Right lobe of liver (tissue), 6 donors: ENCODE results near the gene FSTL3. TPM values are rescaled to one million over a fixed set of nuclear protein-coding genes. Genes with fewer than 3 reads are reported as not detected.
"Not testable (repeated sequence)": the region's sequence is repeated elsewhere in the genome, so short reads cannot be mapped to it uniquely, and the experiment has no call there.

ENCODE experiments used
- ATAC-seq, 4 donors: fragments of 200-7000 bp; cut with Tn5 transposase; one replicate each; pipeline ENCODE4 v1.9.1; 2020; ENCODE audit warnings: mild to moderate bottlenecking in 4 of 4, moderate library complexity in 4 of 4
- DNase-seq, 3 donors: peaks; one replicate each; pipeline ENCODE4 v3.0.0-alpha.2; 2020
- H3K27ac ChIP-seq, 3 donors: fragments of 200-600 bp; one replicate each; pipeline ENCODE4 v1.8.0; 2022
- H3K27me3 ChIP-seq, 2 donors: fragments of 200-600 bp; one replicate each; pipeline ENCODE4 v1.8.0; 2022
- H3K36me3 ChIP-seq, 4 donors: fragments of 200-600 bp; sonication (generic) in 1 of 4; one replicate each; pipeline versions ENCODE4 v1.5.1 to v1.8.0; 2017 to 2022; ENCODE audit warnings: control low read depth in 1 of 4
- H3K4me1 ChIP-seq, 4 donors: fragments of 200-600 bp; sonication (generic) in 1 of 4; one replicate each; pipeline versions ENCODE4 v1.5.1 to v1.8.0; 2017 to 2022; ENCODE audit warnings: control low read depth in 1 of 4
- H3K4me3 ChIP-seq, 3 donors: fragments of 200-600 bp; one replicate each; pipeline ENCODE4 v1.8.0; 2022
- H3K9me3 ChIP-seq, 4 donors: fragments of 200-600 bp; sonication (generic) in 1 of 4; one replicate each; pipeline versions ENCODE4 v1.5.1 to v1.8.0; 2017 to 2022; ENCODE audit warnings: control low read depth in 1 of 4
- POLR2A ChIP-seq: fragments of 450-650 bp; IDR thresholded peaks from one replicate; pipeline ENCODE4 v1.6.1; 2017; ENCODE audit warnings: antibody characterized with exemption, mild to moderate bottlenecking
- WGBS: methylation state at CpG from one replicate; pipeline ENCODE4 v1.1.6; 2018; ENCODE audit warnings: low coverage, low lambda C conversion rate; ENCODE audit not compliant: insufficient coverage; ENCODE audit errors: missing lambda C conversion rate; 5-methylcytosine and 5-hydroxymethylcytosine counted together
- intact Hi-C, 2 donors: fragments of 100-400 bp; cut with DNase I; formaldehyde crosslinking; loops; one replicate each; pipeline versions ENCODE4 v1.11.2 to v1.14.1; 2022
- total RNA-seq, 6 experiments: library from RNA; depleted of rRNA in 2 of 6; stranded (reverse); fragments of >200 nt in 2 of 6; fragmentation: NEBNext Ultra II Directional in 3 of 6; extraction: Animal tissue kit (Norgen Biotek cat#: 25700) in 3 of 6; gene quantifications; one replicate each; pipeline versions ENCODE4 v1.1.0 to v1.2.4, GENCODE V29; 2016 to 2023
- TF ChIP-seq, protein P1 (sequence below), 4 donors: fragments of 200-600 bp in 3 of 4; fragments of 450-650 bp in 1 of 4; IDR thresholded peaks; one replicate each; pipeline versions ENCODE4 v1.5.1 to v1.8.0; 2016 to 2022; ENCODE audit warnings: antibody characterized with exemption in 4 of 4, mild to moderate bottlenecking in 2 of 4
- donor health status: DM: no; HTN: yes; CAD: no.
- donor health status: DM: no; HTN: no; CAD: no.
- donor health status: DM: no; HTN: no; CAD: no.
- donor health status: DM: no; HTN: yes; CAD: no.
- donor health status: DM: no; HTN: yes; CAD: no.

FSTL3 gene
- total RNA-seq, 6 experiments from 2014 or later: 4.2 to 18.7 (median 10.4) TPM

DNA sequence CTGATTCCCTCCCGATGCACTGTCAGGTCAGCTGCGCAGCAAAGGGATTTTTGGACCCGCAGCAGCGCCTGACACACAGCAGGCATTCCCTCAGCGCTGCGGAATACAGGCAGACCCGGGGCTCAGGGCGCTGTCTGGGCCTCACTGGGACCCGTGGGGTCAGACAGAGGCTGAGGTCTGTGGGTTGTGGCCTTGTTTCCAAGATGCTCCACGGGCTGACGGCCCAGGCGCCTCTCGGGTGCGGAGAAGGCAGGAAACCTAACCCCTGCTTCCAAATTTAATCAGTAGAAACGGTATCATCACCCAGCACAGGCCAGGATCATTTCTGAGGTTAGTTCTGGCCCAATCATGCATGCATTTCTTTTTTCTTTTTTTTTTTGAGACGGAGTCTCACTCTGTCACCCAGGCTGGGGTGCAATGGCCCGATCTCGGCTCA, 12.5 kb upstream of the FSTL3 start:
- H3K4me3 ChIP-seq: peak overlapping the region; percentile 45 to 99 (median 54)
- peaks cover 0 to 37% (median 16%) of the 10 kb centered on the region in 4 donors for H3K4me1 ChIP-seq
- H3K27me3 ChIP-seq: no peaks in the 10 kb centered on the region
- ATAC-seq: peak; percentile 6 to 27 (median 19)
- no peak for TF ChIP-seq POLR2A
- DNase-seq: no peak
- 24% methylated on average over 8 of the region's 18 CpGs for WGBS
- intact Hi-C loops: no loop called here
- H3K27ac ChIP-seq: peak overlapping the region; percentile 81 to 95 (median 89)
- H3K9me3 ChIP-seq: no peaks in the 10 kb centered on the region
- H3K36me3 ChIP-seq: no peaks in the 10 kb centered on the region

DNA sequence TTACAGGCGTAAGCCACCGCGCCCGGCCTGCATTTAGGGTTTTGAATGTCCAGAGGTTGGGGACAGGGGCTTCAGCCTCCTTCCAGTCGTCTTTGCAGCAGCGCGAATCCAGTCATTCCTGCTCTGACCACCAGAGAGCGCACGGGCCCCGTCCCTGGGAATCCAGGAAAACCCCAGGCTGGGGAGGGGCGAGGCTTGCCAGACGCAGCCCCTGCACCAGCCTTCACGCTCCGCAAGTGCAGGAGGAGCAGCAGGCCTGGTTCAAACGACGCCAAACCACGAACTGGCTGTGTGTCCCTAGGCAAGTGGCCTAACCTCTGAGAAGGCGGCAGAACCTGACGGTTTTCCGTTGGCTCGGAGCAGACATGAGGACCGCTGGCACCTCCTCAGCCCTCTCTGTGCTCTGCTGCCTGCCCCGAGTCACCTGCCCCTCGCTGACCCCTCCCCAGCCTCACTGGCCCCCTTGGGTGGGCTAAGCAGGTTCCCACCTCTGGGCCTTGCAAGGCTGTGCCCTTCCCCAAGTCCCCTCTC, 11.2 kb upstream of the FSTL3 start:
- intact Hi-C loops: loop anchor here (5.0 kb wide), 1 partner anchor 67 kb away; no protein-coding TSS in a partner anchor
- Histone ChIP-seq H3K36me3 (no peaks in the 10 kb centered on the region), H3K27me3 (no peaks in the 10 kb centered on the region), H3K4me3 (peak overlapping the region in 1 of 3 donors; percentile 6), H3K4me1 (peaks cover 0 to 24% (median 10%) of the 10 kb centered on the region in 4 donors), H3K27ac (no peak overlapping the region), H3K9me3 (no peaks in the 10 kb centered on the region)
- ATAC-seq (peak; percentile 12 to 34 (median 26)), DNase-seq (peak; percentile 78 to 80 (median 78))
- TF ChIP-seq, protein P1, sequence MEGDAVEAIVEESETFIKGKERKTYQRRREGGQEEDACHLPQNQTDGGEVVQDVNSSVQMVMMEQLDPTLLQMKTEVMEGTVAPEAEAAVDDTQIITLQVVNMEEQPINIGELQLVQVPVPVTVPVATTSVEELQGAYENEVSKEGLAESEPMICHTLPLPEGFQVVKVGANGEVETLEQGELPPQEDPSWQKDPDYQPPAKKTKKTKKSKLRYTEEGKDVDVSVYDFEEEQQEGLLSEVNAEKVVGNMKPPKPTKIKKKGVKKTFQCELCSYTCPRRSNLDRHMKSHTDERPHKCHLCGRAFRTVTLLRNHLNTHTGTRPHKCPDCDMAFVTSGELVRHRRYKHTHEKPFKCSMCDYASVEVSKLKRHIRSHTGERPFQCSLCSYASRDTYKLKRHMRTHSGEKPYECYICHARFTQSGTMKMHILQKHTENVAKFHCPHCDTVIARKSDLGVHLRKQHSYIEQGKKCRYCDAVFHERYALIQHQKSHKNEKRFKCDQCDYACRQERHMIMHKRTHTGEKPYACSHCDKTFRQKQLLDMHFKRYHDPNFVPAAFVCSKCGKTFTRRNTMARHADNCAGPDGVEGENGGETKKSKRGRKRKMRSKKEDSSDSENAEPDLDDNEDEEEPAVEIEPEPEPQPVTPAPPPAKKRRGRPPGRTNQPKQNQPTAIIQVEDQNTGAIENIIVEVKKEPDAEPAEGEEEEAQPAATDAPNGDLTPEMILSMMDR (IDR thresholded peaks at IDR 0.05): peak; percentile 87 to 95 (median 92)
- TF ChIP-seq POLR2A: no peak
- 6% methylated on average over 9 of the region's 24 CpGs for WGBS

DNA sequence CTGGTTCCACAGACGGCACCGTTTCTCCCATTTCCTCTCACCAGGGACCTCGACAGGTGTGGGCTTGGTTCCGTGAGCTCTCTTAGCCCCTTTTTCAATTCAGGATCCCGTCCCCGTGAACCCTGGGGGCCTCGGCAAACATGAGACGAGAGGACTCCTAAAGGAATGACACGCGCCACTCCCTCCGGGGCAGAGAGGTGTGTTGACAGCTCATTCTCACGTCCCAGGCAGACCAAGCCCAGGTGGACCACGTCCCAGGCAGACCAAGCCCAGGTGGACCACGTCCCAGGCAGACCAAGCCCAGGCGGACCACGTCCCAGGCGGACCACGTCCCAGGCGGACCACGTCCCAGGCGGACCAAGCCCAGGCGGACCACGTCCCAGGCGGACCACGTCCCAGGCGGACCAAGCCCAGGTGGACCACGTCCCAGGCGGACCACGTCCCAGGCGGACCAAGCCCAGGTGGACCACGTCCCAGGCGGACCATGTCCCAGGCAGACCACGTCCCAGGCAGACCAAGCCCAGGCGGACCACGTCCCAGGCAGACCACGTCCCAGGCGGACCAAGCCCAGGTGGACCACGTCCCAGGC, 9.1 kb upstream of the FSTL3 start:
- WGBS: 67% methylated on average over 10 of the region's 38 CpGs
- ATAC-seq: not testable (repeated sequence)
- intact Hi-C loops: loop anchor here (5.0 kb wide), 1 partner anchor 65 kb away; no protein-coding TSS in a partner anchor

DNA sequence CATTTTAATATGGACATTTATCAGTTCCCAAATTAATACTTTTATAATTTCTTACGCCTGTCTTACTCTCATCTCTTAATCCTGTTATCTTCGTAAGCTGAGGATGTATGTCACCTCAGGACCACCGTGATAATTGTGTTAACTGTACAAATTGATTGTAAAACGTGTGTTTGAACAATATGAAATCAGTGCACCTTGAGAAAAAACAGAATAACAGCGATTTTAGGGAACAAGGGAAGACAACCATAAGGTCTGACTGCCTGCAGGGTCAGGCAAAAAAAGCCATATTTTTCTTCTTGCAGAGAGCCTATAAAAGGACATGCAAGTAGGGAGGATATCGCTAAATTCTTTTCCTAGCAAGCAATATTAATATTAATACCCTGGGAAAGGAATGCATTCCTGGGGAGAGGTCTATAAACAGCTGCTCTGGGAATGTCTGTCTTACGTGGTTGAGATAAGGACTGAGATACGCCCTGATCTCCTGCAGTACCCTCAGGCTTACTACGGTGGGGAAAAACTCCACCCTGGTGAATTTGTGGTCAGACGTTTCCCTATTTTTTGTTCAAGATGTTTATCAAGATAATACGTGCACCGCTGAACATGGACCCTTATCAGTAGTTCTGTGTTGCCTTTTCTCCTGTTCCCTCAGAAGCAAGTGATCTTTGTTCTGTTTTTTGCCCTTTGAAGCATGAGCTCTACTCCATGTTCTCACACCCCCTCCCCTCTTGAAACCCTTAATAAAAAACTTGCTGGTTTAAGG, 7.3 kb upstream of the FSTL3 start:
- not testable (repeated sequence) for H3K27ac ChIP-seq, ATAC-seq, H3K9me3 ChIP-seq, H3K27me3 ChIP-seq, DNase-seq, H3K36me3 ChIP-seq, H3K4me3 ChIP-seq
- H3K4me1 ChIP-seq: peaks cover 0 to 12% (median 5%) of the 10 kb centered on the region in 4 donors
- 48% methylated on average over 11 of the region's 12 CpGs for WGBS
- intact Hi-C loops: loop anchor here (5.0 kb wide), 1 partner anchor 63 kb away; no protein-coding TSS in a partner anchor

More for the DNA sequence above, 9.1 kb upstream of the FSTL3 start:
- H3K36me3 ChIP-seq, H3K4me3 ChIP-seq, H3K27ac ChIP-seq, H3K9me3 ChIP-seq, DNase-seq, H3K27me3 ChIP-seq: not testable (repeated sequence)
- H3K4me1 ChIP-seq: peaks cover 0 to 16% (median 8%) of the 10 kb centered on the region in 4 donors

DNA sequence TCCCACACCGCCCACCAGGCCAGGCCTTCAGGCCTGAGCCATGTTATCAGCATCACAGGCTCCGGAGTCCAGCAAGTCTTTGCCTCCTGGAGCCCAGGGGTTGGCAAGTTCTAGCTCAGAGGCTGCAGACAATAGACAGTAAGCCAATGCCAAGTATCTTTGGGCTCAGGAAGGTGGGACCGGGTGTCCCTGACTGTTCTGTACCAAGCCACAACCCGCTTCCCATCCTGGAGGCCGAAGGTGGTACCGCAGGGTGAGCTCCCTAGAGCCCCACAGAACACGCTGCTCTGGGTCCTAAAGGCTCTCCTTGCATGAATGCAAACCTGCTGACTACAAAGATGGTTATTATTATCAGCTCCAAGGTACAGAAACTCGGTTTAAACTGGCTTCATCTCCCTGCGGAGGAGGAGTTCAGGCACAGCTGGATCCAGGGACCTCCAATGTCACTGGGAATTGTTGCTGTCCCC, 5.5 kb upstream of the FSTL3 start:
- no peaks in the 10 kb centered on the region for H3K9me3 ChIP-seq
- H3K36me3 ChIP-seq: no peaks in the 10 kb centered on the region
- no peak for ATAC-seq
- no CpG with 5 or more reads among the region's 9 CpGs for WGBS
- H3K4me3 ChIP-seq: no peak overlapping the region
- intact Hi-C loops: no loop called here
- no peak overlapping the region for H3K27ac ChIP-seq
- H3K4me1 ChIP-seq: peaks cover 0 to 4% (median 0%) of the 10 kb centered on the region in 4 donors
- H3K27me3 ChIP-seq: no peaks in the 10 kb centered on the region
- TF ChIP-seq POLR2A: no peak
- TF ChIP-seq, protein P1 (IDR thresholded peaks at IDR 0.05): no peak
- DNase-seq: no peak
